ENCODE data around the gene CDH22. TPM values are rescaled to one million over a fixed set of nuclear protein-coding genes. Genes with fewer than 3 reads are reported as not detected.
A peak's percentile ranks its signal among the peaks of the same experiment; 100 is the strongest.

The CDH22 gene
- total RNA-seq, 1 experiment from 2014 or later: not detected

- Mint-ChIP-seq H3K27me3 (ENCODE audit: insufficient read depth, unreplicated experiment) (peaks cover 33% of the 10 kb centered on the region), H3K9me3 (ENCODE audit: unreplicated experiment) (no peaks in the 10 kb centered on the region), H3K27ac (ENCODE audit: low read depth, unreplicated experiment) (no peak overlapping the region), H3K4me3 (ENCODE audit: unreplicated experiment) (no peak overlapping the region), H3K4me1 (ENCODE audit: insufficient read depth, unreplicated experiment) (no peaks in the 10 kb centered on the region), H3K36me3 (ENCODE audit: insufficient read depth, unreplicated experiment) (no peaks in the 10 kb centered on the region)
- no peak for DNase-seq (ENCODE audit: unreplicated experiment)
- POLR2A ChIA-PET: no interaction called here
- intact Hi-C loops (cut with micrococcal nuclease): no loop called here
- CTCF ChIA-PET: interaction anchor here (0.7 kb wide), 1 partner anchor 19 kb away, joined by 3 read pairs; no protein-coding TSS in a partner anchor
- no TSS peak for BruUV-seq (replicated peaks)
- TF ChIP-seq CTCF (IDR thresholded peaks at IDR 0.05; ENCODE audit: unreplicated experiment): no peak
These were observed 122.9 kb downstream of the CDH22 start for GRCh38 chr20:46185353-46185752.

- H3K4me3 Mint-ChIP-seq (ENCODE audit: unreplicated experiment): no peak overlapping the region
- TF ChIP-seq CTCF (IDR thresholded peaks at IDR 0.05; ENCODE audit: unreplicated experiment): no peak
- ChIA-PET POLR2A (no interaction called here), CTCF (interaction anchor here (0.6 kb wide), 1 partner anchor 42 kb away, joined by 3 read pairs; no protein-coding TSS in a partner anchor)
- no peaks in the 10 kb centered on the region for H3K36me3 Mint-ChIP-seq (ENCODE audit: insufficient read depth, unreplicated experiment)
- DNase-seq (ENCODE audit: unreplicated experiment): no peak
- H3K9me3 Mint-ChIP-seq (ENCODE audit: unreplicated experiment): no peaks in the 10 kb centered on the region
- no peak overlapping the region for H3K27ac Mint-ChIP-seq (ENCODE audit: low read depth, unreplicated experiment)
- intact Hi-C loops (cut with micrococcal nuclease): no loop called here
- peaks cover 33% of the 10 kb centered on the region for H3K27me3 Mint-ChIP-seq (ENCODE audit: insufficient read depth, unreplicated experiment)
- no TSS peak for BruUV-seq (replicated peaks)
- no peaks in the 10 kb centered on the region for H3K4me1 Mint-ChIP-seq (ENCODE audit: insufficient read depth, unreplicated experiment)
These were observed 124.5 kb downstream of the CDH22 start for GRCh38 chr20:46183768-46184167.

- H3K4me1 Mint-ChIP-seq (ENCODE audit: insufficient read depth, unreplicated experiment): no peaks in the 10 kb centered on the region
- intact Hi-C loops (cut with micrococcal nuclease): no loop called here
- H3K9me3 Mint-ChIP-seq (ENCODE audit: unreplicated experiment): no peaks in the 10 kb centered on the region
- BruUV-seq (replicated peaks): no TSS peak
- H3K36me3 Mint-ChIP-seq (ENCODE audit: insufficient read depth, unreplicated experiment): no peaks in the 10 kb centered on the region
- no peak overlapping the region for H3K4me3 Mint-ChIP-seq (ENCODE audit: unreplicated experiment)
- POLR2A ChIA-PET: no interaction called here
- no peak overlapping the region for H3K27ac Mint-ChIP-seq (ENCODE audit: low read depth, unreplicated experiment)
- CTCF ChIA-PET: interaction anchor here (0.6 kb wide), 1 partner anchor 167 kb away, joined by 3 read pairs; no protein-coding TSS in a partner anchor
- TF ChIP-seq CTCF (IDR thresholded peaks at IDR 0.05; ENCODE audit: unreplicated experiment): no peak
- peaks cover 42% of the 10 kb centered on the region for H3K27me3 Mint-ChIP-seq (ENCODE audit: insufficient read depth, unreplicated experiment)
- no peak for DNase-seq (ENCODE audit: unreplicated experiment)
These were observed 125.8 kb downstream of the CDH22 start for GRCh38 chr20:46182276-46183200.

GRCh38 chr20:46179862-46180261, 128.4 kb downstream of the CDH22 start:
- BruUV-seq (replicated peaks): no TSS peak
- intact Hi-C loops (cut with micrococcal nuclease): no loop called here
- POLR2A ChIA-PET: no interaction called here
- Mint-ChIP-seq H3K27me3 (ENCODE audit: insufficient read depth, unreplicated experiment) (peaks cover 52% of the 10 kb centered on the region), H3K4me3 (ENCODE audit: unreplicated experiment) (no peak overlapping the region), H3K27ac (ENCODE audit: low read depth, unreplicated experiment) (peak overlapping the region; percentile 7), H3K9me3 (ENCODE audit: unreplicated experiment) (no peaks in the 10 kb centered on the region), H3K36me3 (ENCODE audit: insufficient read depth, unreplicated experiment) (no peaks in the 10 kb centered on the region), H3K4me1 (ENCODE audit: insufficient read depth, unreplicated experiment) (no peaks in the 10 kb centered on the region)
- TF ChIP-seq CTCF (IDR thresholded peaks at IDR 0.05; ENCODE audit: unreplicated experiment): no peak
- CTCF ChIA-PET: interaction anchor here (0.6 to 0.7 kb wide), 3 partner anchors 43 to 232 kb away, joined by 3 to 4 read pairs (median 3); no protein-coding TSS in a partner anchor
- no peak for DNase-seq (ENCODE audit: unreplicated experiment)
